Neuronal stem cell (in vitro differentiated cells): ENCODE measurements around the gene CLEC4C. TPM values are rescaled to one million over a fixed set of nuclear protein-coding genes. Genes with fewer than 3 reads are reported as not detected.

Experiments used
- DNase-seq: peaks from one replicate; pipeline ENCODE4 v3.0.0-alpha.2; 2013; ENCODE audit warnings: low spot score
- H2AFZ ChIP-seq: one replicate; pipeline ENCODE4 v1.6.1; 2013; ENCODE audit warnings: mild to moderate bottlenecking, low read length, inconsistent platforms
- H2AK5ac ChIP-seq: 2 replicates; pipeline ENCODE4 v1.6.1; 2013; ENCODE audit warnings: low read depth, mild to moderate bottlenecking, inconsistent platforms, low read length, moderate library complexity, mixed read lengths
- H2BK120ac ChIP-seq: 2 replicates; pipeline ENCODE4 v1.6.1; 2013; ENCODE audit warnings: low read depth, mild to moderate bottlenecking, inconsistent platforms, low read length, moderate library complexity, mixed read lengths
- H2BK12ac ChIP-seq: one replicate; pipeline ENCODE4 v1.6.1; 2013; ENCODE audit warnings: low read length, inconsistent platforms
- H2BK15ac ChIP-seq: 2 replicates; pipeline ENCODE4 v1.6.1; 2013; ENCODE audit warnings: mild to moderate bottlenecking, low read length, inconsistent platforms, mixed read lengths
- H2BK5ac ChIP-seq: one replicate; pipeline ENCODE4 v1.6.1; 2013; ENCODE audit warnings: inconsistent platforms, mild to moderate bottlenecking, low read length, moderate library complexity
- H3K14ac ChIP-seq: one replicate; pipeline ENCODE4 v1.6.1; 2013; ENCODE audit warnings: low read length, inconsistent platforms
- H3K18ac ChIP-seq: 2 replicates; pipeline ENCODE4 v1.6.1; 2013; ENCODE audit warnings: low read length, inconsistent platforms
- H3K23ac ChIP-seq: 2 replicates; pipeline ENCODE4 v1.6.1; 2013; ENCODE audit warnings: low read depth, mild to moderate bottlenecking, mixed read lengths, low read length, inconsistent platforms; ENCODE audit not compliant: poor library complexity
- H3K27ac ChIP-seq: replicated peaks from 3 replicates; pipeline ENCODE4 v1.5.1; 2013; ENCODE audit warnings: low read length, inconsistent platforms
- H3K27me3 ChIP-seq, 3 experiments: 2 replicates each; pipeline ENCODE4 v1.6.1; 2013; ENCODE audit warnings: low read length in 3 of 3, mild to moderate bottlenecking in 2 of 3, inconsistent platforms in 1 of 3, low read depth in 1 of 3, mixed read lengths in 1 of 3, moderate library complexity in 1 of 3; ENCODE audit not compliant: control insufficient read depth in 3 of 3, insufficient read depth in 3 of 3
- H3K36me3 ChIP-seq, 2 donors: replicated peaks in 1 of 2; 2 replicates each; pipeline ENCODE4 v1.6.1; 2013; ENCODE audit warnings: low read length in 2 of 2; ENCODE audit not compliant: control insufficient read depth in 2 of 2, insufficient read depth in 2 of 2
- H3K4ac ChIP-seq: 2 replicates; pipeline ENCODE4 v1.6.1; 2013; ENCODE audit warnings: inconsistent platforms, mild to moderate bottlenecking, low read length, moderate library complexity
- H3K4me1 ChIP-seq, 2 donors: 1 replicate in 1 of 2; 2 replicates in 1 of 2; pipeline ENCODE4 v1.6.1; 2013; ENCODE audit warnings: low read length in 2 of 2, low read depth in 1 of 2; ENCODE audit not compliant: control insufficient read depth in 2 of 2, insufficient read depth in 1 of 2
- H3K4me2 ChIP-seq: one replicate; pipeline ENCODE4 v1.6.1; 2013; ENCODE audit warnings: mild to moderate bottlenecking, low read length, inconsistent platforms; ENCODE audit not compliant: insufficient read depth, poor library complexity, severe bottlenecking
- H3K4me3 ChIP-seq, 2 donors: 2 replicates each; pipeline ENCODE4 v1.5.1; 2013; ENCODE audit warnings: low read length in 2 of 2, mild to moderate bottlenecking in 2 of 2, inconsistent platforms in 1 of 2, moderate library complexity in 1 of 2
- H3K79me1 ChIP-seq: one replicate; pipeline ENCODE4 v1.6.1; 2013; ENCODE audit warnings: low read depth, mild to moderate bottlenecking, inconsistent platforms, low read length, moderate library complexity
- H3K9ac ChIP-seq: one replicate; pipeline ENCODE4 v1.6.1; 2013; ENCODE audit warnings: mild to moderate bottlenecking, low read depth, low read length, inconsistent platforms; ENCODE audit not compliant: poor library complexity
- H3K9me3 ChIP-seq, 2 donors: replicated peaks in 1 of 2; 2 replicates each; pipeline versions ENCODE3 to v1.6.1; 2013; ENCODE audit warnings: low read length in 2 of 2, mild to moderate bottlenecking in 2 of 2, inconsistent platforms in 1 of 2, low read depth in 1 of 2, mixed read lengths in 1 of 2, moderate library complexity in 1 of 2; ENCODE audit not compliant: control insufficient read depth in 2 of 2, insufficient read depth in 1 of 2
- H4K8ac ChIP-seq: one replicate; pipeline ENCODE4 v1.6.1; 2013; ENCODE audit warnings: low read depth, mild to moderate bottlenecking, inconsistent platforms, low read length, moderate library complexity
- H4K91ac ChIP-seq: one replicate; pipeline ENCODE4 v1.6.1; 2013; ENCODE audit warnings: low read length, low read depth, mild to moderate bottlenecking, inconsistent platforms; ENCODE audit not compliant: poor library complexity
- WGBS, 2 donors: extraction: QIAGEN DNeasy Blood & Tissue Kit; methylation state at CpG; one replicate each; pipeline ENCODE4 v1.1.7; 2013; ENCODE audit warnings: missing lambda C conversion rate in 2 of 2, mixed read lengths in 1 of 2; ENCODE audit not compliant: insufficient read length in 2 of 2, insufficient replicate concordance in 1 of 2; ENCODE audit errors: extremely low coverage in 2 of 2; 5-methylcytosine and 5-hydroxymethylcytosine counted together
- small RNA-seq: library from polyadenylated mRNA; stranded (forward); fragments of <200 nt; extraction: miRNeasy Mini kit (QIAGEN cat#:217004); gene quantifications from one replicate; pipeline ENCODE3, GENCODE V24; 2013; ENCODE audit not compliant: insufficient read depth

Gene CLEC4C

GRCh38 chr12:7693793-7694192 lies 53.4 kb downstream of the CLEC4C start:
- Histone ChIP-seq H3K9me3 (no peaks in the 10 kb centered on the region), H2AK5ac (no peak overlapping the region), H4K8ac (no peak overlapping the region), H2BK15ac (no peak overlapping the region), H3K27ac (no peak overlapping the region), H3K36me3 (no peaks in the 10 kb centered on the region), H3K4me3 (no peak overlapping the region), H3K14ac (no peak overlapping the region), H4K91ac (no peak overlapping the region), H3K4me2 (no peak overlapping the region), H3K4me1 (no peaks in the 10 kb centered on the region), H2AFZ (no peak overlapping the region), H3K9ac (no peak overlapping the region), H3K18ac (no peak overlapping the region), H3K27me3 (no peaks in the 10 kb centered on the region), H2BK5ac (no peak overlapping the region), H3K79me1 (no peaks in the 10 kb centered on the region), H2BK120ac (no peak overlapping the region), H3K23ac (no peak overlapping the region), H2BK12ac (no peak overlapping the region), H3K4ac (no peak overlapping the region)
- no peak for DNase-seq
- WGBS, 2 donors, result no CpG with 5 or more reads among the region's 6 CpGs

GRCh38 chr12:7681535-7681934 lies 65.6 kb downstream of the CLEC4C start:
- Histone ChIP-seq H3K23ac (no peak overlapping the region), H2BK15ac (no peak overlapping the region), H3K14ac (no peak overlapping the region), H3K9ac (no peak overlapping the region), H3K27ac (no peak overlapping the region), H3K79me1 (no peaks in the 10 kb centered on the region), H2BK12ac (no peak overlapping the region), H4K91ac (no peak overlapping the region), H2BK120ac (no peak overlapping the region), H3K9me3 (peaks cover 0 to 2% of the 10 kb centered on the region in 2 donors), H2AK5ac (no peak overlapping the region), H2AFZ (no peak overlapping the region), H2BK5ac (no peak overlapping the region), H3K4ac (no peak overlapping the region), H3K36me3 (no peaks in the 10 kb centered on the region), H3K4me2 (no peak overlapping the region), H3K4me1 (no peaks in the 10 kb centered on the region), H3K27me3 (no peaks in the 10 kb centered on the region), H4K8ac (no peak overlapping the region), H3K4me3 (no peak overlapping the region), H3K18ac (no peak overlapping the region)
- no peak for DNase-seq
- WGBS, 2 donors, result no CpG with 5 or more reads among the region's 2 CpGs

Small RNA genes lying within 50 kb of the gene (small RNA-seq; reads per million reads assigned to genes)
- gene RF00019, result not detected
